Measurements from ENCODE around the gene METTL25. TPM values are rescaled to one million over a fixed set of nuclear protein-coding genes. Genes with fewer than 3 reads are reported as not detected.
"Not testable (repeated sequence)": the region's sequence is repeated elsewhere in the genome, so short reads cannot be mapped to it uniquely, and the experiment has no call there.

The METTL25 gene
- total RNA-seq, 2 experiments from 2014 or later, result 8.3 to 8.6 TPM

- H3K27me3 Mint-ChIP-seq, CTCF ChIA-PET, H3K9me3 Mint-ChIP-seq, H3K27ac Mint-ChIP-seq, H3K4me3 Mint-ChIP-seq, POLR2A ChIA-PET, DNase-seq: not testable (repeated sequence)
- peaks cover 31% of the 10 kb centered on the region for H3K4me1 Mint-ChIP-seq
- H3K36me3 Mint-ChIP-seq (ENCODE audit: low read depth), result peaks cover 17% of the 10 kb centered on the region
Measured at GRCh38 chr12:82360834-82361233, 2.5 kb downstream of the METTL25 start.

- no peak for DNase-seq
- Mint-ChIP-seq H3K27ac (no peak overlapping the region), H3K9me3 (peaks cover 6% of the 10 kb centered on the region), H3K36me3 (ENCODE audit: low read depth) (peaks cover 12% of the 10 kb centered on the region), H3K27me3 (no peaks in the 10 kb centered on the region), H3K4me1 (peaks cover 25% of the 10 kb centered on the region), H3K4me3 (no peak overlapping the region)
- ChIA-PET CTCF (no interaction called here), POLR2A (no interaction called here)
Measured at GRCh38 chr12:82361461-82361915, 3.2 kb downstream of the METTL25 start.

- Mint-ChIP-seq H3K9me3 (peaks cover 6% of the 10 kb centered on the region), H3K4me3 (no peak overlapping the region), H3K27ac (no peak overlapping the region), H3K36me3 (ENCODE audit: low read depth) (peaks cover 6% of the 10 kb centered on the region), H3K27me3 (no peaks in the 10 kb centered on the region), H3K4me1 (peaks cover 13% of the 10 kb centered on the region)
- no peak for DNase-seq
- ChIA-PET CTCF (no interaction called here), POLR2A (no interaction called here)
Measured at GRCh38 chr12:82363990-82364389, 5.7 kb downstream of the METTL25 start.

- H3K9me3 Mint-ChIP-seq, result no peaks in the 10 kb centered on the region
- CTCF ChIA-PET, result no interaction called here
- POLR2A ChIA-PET, result no interaction called here
- H3K4me1 Mint-ChIP-seq, result no peaks in the 10 kb centered on the region
- no peak overlapping the region for H3K4me3 Mint-ChIP-seq
- H3K27me3 Mint-ChIP-seq, result no peaks in the 10 kb centered on the region
- no peak for DNase-seq
- peaks cover 9% of the 10 kb centered on the region for H3K36me3 Mint-ChIP-seq (ENCODE audit: low read depth)
- H3K27ac Mint-ChIP-seq, result no peak overlapping the region
Measured at GRCh38 chr12:82366197-82366596, 7.9 kb downstream of the METTL25 start.

- no peak overlapping the region for H3K27ac Mint-ChIP-seq
- no peaks in the 10 kb centered on the region for H3K4me1 Mint-ChIP-seq
- no peak overlapping the region for H3K4me3 Mint-ChIP-seq
- H3K36me3 Mint-ChIP-seq (ENCODE audit: low read depth), result peaks cover 12% of the 10 kb centered on the region
- CTCF ChIA-PET, result interaction anchor here (4.2 kb wide), 1 partner anchor 17 kb away, joined by 15 read pairs; the partner anchor contains the start of genes CCDC59 and METTL25
- POLR2A ChIA-PET, result no interaction called here
- peaks cover 8% of the 10 kb centered on the region for H3K9me3 Mint-ChIP-seq
- no peak for DNase-seq
- H3K27me3 Mint-ChIP-seq, result no peaks in the 10 kb centered on the region
Measured at GRCh38 chr12:82375201-82375600, 16.9 kb downstream of the METTL25 start.

GRCh38 chr12:82378997-82379396 lies 20.7 kb downstream of the METTL25 start:
- DNase-seq, result no peak
- H3K36me3 Mint-ChIP-seq (ENCODE audit: low read depth), result peaks cover 6% of the 10 kb centered on the region
- H3K4me1 Mint-ChIP-seq, result no peaks in the 10 kb centered on the region
- H3K27ac Mint-ChIP-seq, result no peak overlapping the region
- CTCF ChIA-PET, result no interaction called here
- H3K27me3 Mint-ChIP-seq, result no peaks in the 10 kb centered on the region
- POLR2A ChIA-PET, result no interaction called here
- H3K9me3 Mint-ChIP-seq, result peaks cover 2% of the 10 kb centered on the region
- H3K4me3 Mint-ChIP-seq, result no peak overlapping the region

GRCh38 chr12:82383930-82384552 lies 25.7 kb downstream of the METTL25 start:
- no peak overlapping the region for H3K27ac Mint-ChIP-seq
- no peaks in the 10 kb centered on the region for H3K4me1 Mint-ChIP-seq
- H3K4me3 Mint-ChIP-seq, result no peak overlapping the region
- ChIA-PET CTCF (no interaction called here), POLR2A (no interaction called here)
- H3K27me3 Mint-ChIP-seq, result no peaks in the 10 kb centered on the region
- no peaks in the 10 kb centered on the region for H3K36me3 Mint-ChIP-seq (ENCODE audit: low read depth)
- no peaks in the 10 kb centered on the region for H3K9me3 Mint-ChIP-seq
- DNase-seq, result no peak

GRCh38 chr12:82398879-82399278 lies 40.5 kb downstream of the METTL25 start:
- H3K36me3 Mint-ChIP-seq (ENCODE audit: low read depth), result peaks cover 1% of the 10 kb centered on the region
- H3K4me3 Mint-ChIP-seq, result no peak overlapping the region
- no peak overlapping the region for H3K27ac Mint-ChIP-seq
- CTCF ChIA-PET, result interaction anchor here (1.6 to 1.7 kb wide), 2 partner anchors 9 to 40 kb away, joined by 3 to 7 read pairs; partner anchors contain the start of genes CCDC59 and METTL25
- POLR2A ChIA-PET, result no interaction called here
- no peaks in the 10 kb centered on the region for H3K27me3 Mint-ChIP-seq
- H3K9me3 Mint-ChIP-seq, result no peaks in the 10 kb centered on the region
- no peak for DNase-seq
- H3K4me1 Mint-ChIP-seq, result no peaks in the 10 kb centered on the region

- no peaks in the 10 kb centered on the region for H3K9me3 Mint-ChIP-seq
- H3K27me3 Mint-ChIP-seq, result no peaks in the 10 kb centered on the region
- H3K4me1 Mint-ChIP-seq, result no peaks in the 10 kb centered on the region
- no peak for DNase-seq
- H3K36me3 Mint-ChIP-seq (ENCODE audit: low read depth), result peaks cover 1% of the 10 kb centered on the region
- ChIA-PET POLR2A (no interaction called here), CTCF (no interaction called here)
- H3K27ac Mint-ChIP-seq, result no peak overlapping the region
- H3K4me3 Mint-ChIP-seq, result no peak overlapping the region
Measured at GRCh38 chr12:82400819-82401218, 42.5 kb downstream of the METTL25 start.

GRCh38 chr12:82406651-82407050 lies 48.3 kb downstream of the METTL25 start:
- Mint-ChIP-seq H3K4me3 (no peak overlapping the region), H3K36me3 (ENCODE audit: low read depth) (no peaks in the 10 kb centered on the region), H3K9me3 (no peaks in the 10 kb centered on the region), H3K27me3 (no peaks in the 10 kb centered on the region), H3K27ac (no peak overlapping the region), H3K4me1 (no peaks in the 10 kb centered on the region)
- POLR2A ChIA-PET, result no interaction called here
- no peak for DNase-seq
- CTCF ChIA-PET, result interaction anchor here (0.7 kb wide), 2 partner anchors 210 to 598 kb away, joined by 3 to 4 read pairs; no protein-coding TSS in a partner anchor

- H3K27ac Mint-ChIP-seq, result no peak overlapping the region
Measured at GRCh38 chr12:82407481-82407880, 49.2 kb downstream of the METTL25 start.

GRCh38 chr12:82408844-82409243 lies 50.5 kb downstream of the METTL25 start:
- ChIA-PET CTCF (interaction anchor here (0.9 kb wide), 1 partner anchor 10 kb away, joined by 3 read pairs; no protein-coding TSS in a partner anchor), POLR2A (no interaction called here)
- DNase-seq, result no peak
- Mint-ChIP-seq H3K4me3 (no peak overlapping the region), H3K36me3 (ENCODE audit: low read depth) (no peaks in the 10 kb centered on the region), H3K27ac (no peak overlapping the region), H3K27me3 (no peaks in the 10 kb centered on the region), H3K9me3 (no peaks in the 10 kb centered on the region), H3K4me1 (no peaks in the 10 kb centered on the region)

More at GRCh38 chr12:82407481-82407880, 49.2 kb downstream of the METTL25 start:
- H3K4me3 Mint-ChIP-seq, result no peak overlapping the region
- no peaks in the 10 kb centered on the region for H3K9me3 Mint-ChIP-seq
- ChIA-PET CTCF (interaction anchor here (1.1 kb wide), 1 partner anchor 49 kb away, joined by 4 read pairs; the partner anchor contains the start of genes CCDC59 and METTL25), POLR2A (no interaction called here)
- no peaks in the 10 kb centered on the region for H3K27me3 Mint-ChIP-seq
- no peak for DNase-seq
- H3K36me3 Mint-ChIP-seq (ENCODE audit: low read depth), result no peaks in the 10 kb centered on the region
- H3K4me1 Mint-ChIP-seq, result no peaks in the 10 kb centered on the region

- CTCF ChIA-PET, result no interaction called here
- no peak for DNase-seq
- Mint-ChIP-seq H3K27me3 (no peaks in the 10 kb centered on the region), H3K4me1 (no peaks in the 10 kb centered on the region), H3K27ac (no peak overlapping the region), H3K9me3 (no peaks in the 10 kb centered on the region), H3K36me3 (ENCODE audit: low read depth) (no peaks in the 10 kb centered on the region), H3K4me3 (no peak overlapping the region)
- POLR2A ChIA-PET, result no interaction called here
Measured at GRCh38 chr12:82411546-82412230, 53.4 kb downstream of the METTL25 start.
